Smooth muscle cell (in vitro differentiated cells): ENCODE measurements around the gene PTPRM. TPM values are rescaled to one million over a fixed set of nuclear protein-coding genes. Genes with fewer than 3 reads are reported as not detected.

Source experiments
- DNase-seq: peaks from one replicate; lab custom pipeline; 2025; ENCODE audit not compliant: unreplicated experiment; lab: John Stamatoyannopoulos, UW
- H2AFZ ChIP-seq: fragments of 200-600 bp; sonication (generic); 2 replicates; pipeline ENCODE4 v1.6.0; 2016; ENCODE audit warnings: antibody characterized with exemption, low read depth, mild to moderate bottlenecking
- H3F3A ChIP-seq: fragments of 200-600 bp; sonication (generic); 2 replicates; pipeline ENCODE4 v1.6.0; 2017; ENCODE audit warnings: antibody characterized with exemption, low read depth
- H3K27ac ChIP-seq: fragments of 200-600 bp; sonication (generic); 2 replicates; pipeline ENCODE4 v1.5.1; 2016; ENCODE audit warnings: low read depth, mild to moderate bottlenecking
- H3K27me3 ChIP-seq: fragments of 200-600 bp; sonication (generic); 2 replicates; pipeline ENCODE4 v1.6.1; 2016; ENCODE audit warnings: low read depth, mild to moderate bottlenecking
- H3K36me3 ChIP-seq: fragments of 200-600 bp; sonication (generic); 2 replicates; pipeline ENCODE4 v1.5.1; 2016; ENCODE audit warnings: low read depth
- H3K4me1 ChIP-seq: fragments of 200-600 bp; sonication (generic); 2 replicates; pipeline ENCODE4 v1.5.1; 2016; ENCODE audit warnings: low read depth
- H3K4me2 ChIP-seq: fragments of 200-600 bp; sonication (generic); 2 replicates; pipeline ENCODE4 v1.6.0; 2016; ENCODE audit warnings: mild to moderate bottlenecking
- H3K4me3 ChIP-seq: fragments of 200-600 bp; sonication (generic); 2 replicates; pipeline ENCODE4 v1.5.1; 2016; ENCODE audit warnings: mild to moderate bottlenecking
- H3K79me2 ChIP-seq: fragments of 200-600 bp; sonication (generic); 2 replicates; pipeline ENCODE4 v1.6.0; 2016; ENCODE audit warnings: low read depth, mild to moderate bottlenecking
- H3K9ac ChIP-seq: fragments of 200-600 bp; sonication (generic); 2 replicates; pipeline ENCODE4 v1.6.0; 2016; ENCODE audit warnings: low read depth
- H3K9me3 ChIP-seq: fragments of 200-600 bp; sonication (generic); replicated peaks from 2 replicates; pipeline ENCODE4 v1.5.1; 2016; ENCODE audit warnings: low read depth
- H4K20me1 ChIP-seq: fragments of 200-600 bp; sonication (generic); 2 replicates; pipeline ENCODE4 v1.6.0; 2016; ENCODE audit warnings: low read depth
- CTCF ChIP-seq: fragments of 200-600 bp; sonication (generic); IDR thresholded peaks from 2 replicates; pipeline ENCODE4 v1.5.1; 2017; ENCODE audit warnings: borderline replicate concordance, mild to moderate bottlenecking, antibody characterized with exemption; ENCODE audit not compliant: insufficient read depth, poor library complexity, severe bottlenecking
- WGBS: methylation state at CpG from one replicate; pipeline ENCODE4 v1.1.7; 2016; ENCODE audit warnings: low lambda C conversion rate; 5-methylcytosine and 5-hydroxymethylcytosine counted together
- polyA plus RNA-seq: library from polyadenylated mRNA; unstranded; fragments of >200 nt; fragmentation: Nextera tagmentation; extraction: Ambion mirVana; gene quantifications from 2 replicates; pipeline ENCODE4 v1.2.1, GENCODE V29; 2016
- total RNA-seq: library from RNA; depleted of rRNA; stranded (reverse); fragments of >200 nt; gene quantifications from 2 replicates; pipeline ENCODE4 v1.2.3, GENCODE V29; 2014

PTPRM gene
- total and polyA plus RNA-seq, 2 experiments from 2014 or later: 57.5 to 115 TPM

- Histone ChIP-seq H3K9ac (no peak overlapping the region), H3F3A (no peaks in the 10 kb centered on the region), H3K27me3 (no peaks in the 10 kb centered on the region), H3K4me1 (no peaks in the 10 kb centered on the region), H2AFZ (no peak overlapping the region), H3K36me3 (no peaks in the 10 kb centered on the region), H3K4me3 (no peak overlapping the region), H4K20me1 (no peaks in the 10 kb centered on the region), H3K79me2 (no peaks in the 10 kb centered on the region), H3K27ac (no peak overlapping the region), H3K4me2 (no peak overlapping the region), H3K9me3 (no peaks in the 10 kb centered on the region)
- WGBS: 91% methylated on average over 6 of the region's 6 CpGs
- TF ChIP-seq CTCF: no peak
- DNase-seq: no peak
Measured at GRCh38 chr18:8264861-8265411, 697.8 kb downstream of the PTPRM start.

- DNase-seq: no peak
- no peak overlapping the region for H2AFZ ChIP-seq
- no peaks in the 10 kb centered on the region for H4K20me1 ChIP-seq
Measured at GRCh38 chr18:8272254-8272653, 705.1 kb downstream of the PTPRM start.

GRCh38 chr18:8274370-8274769 is 707.3 kb downstream of the PTPRM start:
- no peaks in the 10 kb centered on the region for H3F3A ChIP-seq
- H3K79me2 ChIP-seq: no peaks in the 10 kb centered on the region
- H3K4me3 ChIP-seq: no peak overlapping the region
- no peak overlapping the region for H3K9ac ChIP-seq
- no peaks in the 10 kb centered on the region for H3K9me3 ChIP-seq
- no peaks in the 10 kb centered on the region for H3K27me3 ChIP-seq
- TF ChIP-seq CTCF: no peak
- no peak for DNase-seq
- H3K4me2 ChIP-seq: no peak overlapping the region
- H2AFZ ChIP-seq: no peak overlapping the region
- H4K20me1 ChIP-seq: no peaks in the 10 kb centered on the region
- H3K36me3 ChIP-seq: no peaks in the 10 kb centered on the region
- H3K4me1 ChIP-seq: no peaks in the 10 kb centered on the region
- WGBS: 78% methylated on average over 1 of the region's 1 CpG
- no peak overlapping the region for H3K27ac ChIP-seq

More at GRCh38 chr18:8272254-8272653, 705.1 kb downstream of the PTPRM start:
- Histone ChIP-seq H3K4me2 (no peak overlapping the region), H3K79me2 (no peaks in the 10 kb centered on the region), H3K9me3 (no peaks in the 10 kb centered on the region), H3K9ac (no peak overlapping the region), H3K27ac (no peak overlapping the region), H3K4me1 (no peaks in the 10 kb centered on the region), H3F3A (no peaks in the 10 kb centered on the region), H3K27me3 (no peaks in the 10 kb centered on the region), H3K4me3 (no peak overlapping the region), H3K36me3 (no peaks in the 10 kb centered on the region)
- no peak for TF ChIP-seq CTCF

GRCh38 chr18:8276406-8276805 is 709.3 kb downstream of the PTPRM start:
- H2AFZ ChIP-seq: no peak overlapping the region
- no peaks in the 10 kb centered on the region for H3K36me3 ChIP-seq
- H3K9ac ChIP-seq: no peak overlapping the region
- WGBS: 92% methylated on average over 3 of the region's 3 CpGs
- DNase-seq: no peak
- H3K27ac ChIP-seq: no peak overlapping the region
- no peak for TF ChIP-seq CTCF
- no peaks in the 10 kb centered on the region for H4K20me1 ChIP-seq
- no peaks in the 10 kb centered on the region for H3K9me3 ChIP-seq
- H3K27me3 ChIP-seq: no peaks in the 10 kb centered on the region
- no peak overlapping the region for H3K4me2 ChIP-seq
- no peaks in the 10 kb centered on the region for H3F3A ChIP-seq
- no peak overlapping the region for H3K4me3 ChIP-seq
- no peaks in the 10 kb centered on the region for H3K79me2 ChIP-seq
- no peaks in the 10 kb centered on the region for H3K4me1 ChIP-seq
